IMR-90 (cell line): ENCODE results near the gene OPCML. TPM values are rescaled to one million over a fixed set of nuclear protein-coding genes. Genes with fewer than 3 reads are reported as not detected.

ENCODE experiments used
- ATAC-seq: fragments of 200-7000 bp; cut with Tn5 transposase; 2 replicates; pipeline ENCODE4 v1.9.1; 2020; ENCODE audit warnings: low read depth, mild to moderate bottlenecking, moderate library complexity
- BruUV-seq: library from RNA; stranded (reverse); fragments of 400-500 nt; replicated peaks from 2 replicates; lab custom pipeline; 2021; lab: Mats Ljungman, UMichigan
- CTCF ChIA-PET: fragments of 300-600 bp; formaldehyde crosslinking; extraction: SDS; loops from one replicate; lab custom pipeline; 2021; ENCODE audit warnings: antibody characterized with exemption; lab: Yijun Ruan, JAX
- POLR2A ChIA-PET: fragments of 300-600 bp; sonication (Branson Sonifier 250); formaldehyde crosslinking; loops from one replicate; lab custom pipeline; 2022; ENCODE audit warnings: antibody characterized with exemption; ENCODE audit not compliant: unreplicated experiment; lab: Charles Lee
- DNase-seq: peaks from one replicate; pipeline ENCODE4 v3.0.0; 2013
- H2AFZ ChIP-seq: replicated peaks from 2 replicates; pipeline ENCODE3; 2013; ENCODE audit warnings: low read length, mild to moderate bottlenecking; ENCODE audit not compliant: poor library complexity
- H2AK5ac ChIP-seq: 2 replicates; pipeline ENCODE4 v1.6.1; 2013; ENCODE audit warnings: low read depth, low read length, inconsistent platforms
- H2AK9ac ChIP-seq: replicated peaks from 2 replicates; pipeline ENCODE3; 2013; ENCODE audit warnings: mild to moderate bottlenecking, low read depth, low read length, moderate library complexity; ENCODE audit not compliant: poor library complexity
- H2BK120ac ChIP-seq: 2 replicates; pipeline ENCODE4 v1.6.1; 2013; ENCODE audit warnings: low read depth, low read length, inconsistent platforms
- H2BK15ac ChIP-seq: 3 replicates; pipeline ENCODE4 v1.6.1; 2013; ENCODE audit warnings: low read depth, low read length, inconsistent platforms
- H2BK20ac ChIP-seq: 2 replicates; pipeline ENCODE4 v1.6.1; 2013; ENCODE audit warnings: low read depth, mild to moderate bottlenecking, inconsistent platforms, low read length, moderate library complexity
- H2BK5ac ChIP-seq: 2 replicates; pipeline ENCODE4 v1.6.1; 2013; ENCODE audit warnings: mild to moderate bottlenecking, low read depth, low read length, inconsistent platforms; ENCODE audit not compliant: poor library complexity, severe bottlenecking
- H3K14ac ChIP-seq: replicated peaks from 2 replicates; pipeline ENCODE4 v1.6.1; 2013; ENCODE audit warnings: low read depth, low read length, inconsistent platforms
- H3K18ac ChIP-seq: 2 replicates; pipeline ENCODE4 v1.6.1; 2013; ENCODE audit warnings: low read depth, low read length, control low read depth
- H3K23ac ChIP-seq: 2 replicates; pipeline ENCODE4 v1.6.1; 2013; ENCODE audit warnings: low read depth, low read length, inconsistent platforms
- H3K27ac ChIP-seq: 2 replicates; pipeline ENCODE4 v1.5.1; 2013; ENCODE audit warnings: mild to moderate bottlenecking, control low read depth, low read length; ENCODE audit not compliant: insufficient read depth
- H3K27me3 ChIP-seq: 2 replicates; pipeline ENCODE4 v1.6.1; 2013; ENCODE audit warnings: low read length; ENCODE audit not compliant: control insufficient read depth, insufficient read depth
- H3K36me3 ChIP-seq: 2 replicates; pipeline ENCODE4 v1.6.1; 2013; ENCODE audit warnings: low read length, mixed read lengths; ENCODE audit not compliant: control insufficient read depth, insufficient read depth
- H3K4ac ChIP-seq: 2 replicates; pipeline ENCODE4 v1.6.1; 2013; ENCODE audit warnings: low read depth, low read length, inconsistent platforms
- H3K4me1 ChIP-seq: 2 replicates; pipeline ENCODE4 v1.6.1; 2013; ENCODE audit warnings: low read length, mixed read lengths; ENCODE audit not compliant: control insufficient read depth, insufficient read depth
- H3K4me2 ChIP-seq: 2 replicates; pipeline ENCODE4 v1.6.1; 2013; ENCODE audit warnings: low read depth, mild to moderate bottlenecking, control low read depth, low read length, moderate library complexity
- H3K4me3 ChIP-seq: 2 replicates; pipeline ENCODE4 v1.5.1; 2013; ENCODE audit warnings: low read depth, mild to moderate bottlenecking, control low read depth, low read length, moderate library complexity; ENCODE audit not compliant: insufficient read depth
- H3K56ac ChIP-seq: 2 replicates; pipeline ENCODE4 v1.6.1; 2013; ENCODE audit warnings: low read length, inconsistent platforms; ENCODE audit not compliant: insufficient read depth; ENCODE audit errors: extremely low read depth
- H3K79me1 ChIP-seq, 2 experiments: 2 replicates each; pipeline ENCODE4 v1.6.1; 2013; ENCODE audit warnings: low read length in 2 of 2, inconsistent platforms in 1 of 2, low read depth in 1 of 2
- H3K9ac ChIP-seq: 2 replicates; pipeline ENCODE4 v1.6.1; 2013; ENCODE audit warnings: low read depth, low read length, control low read depth
- H3K9me1 ChIP-seq: 2 replicates; pipeline ENCODE4 v1.6.1; 2013; ENCODE audit warnings: low read length, inconsistent platforms; ENCODE audit not compliant: insufficient read depth
- H3K9me3 ChIP-seq: 2 replicates; pipeline ENCODE4 v1.6.1; 2013; ENCODE audit warnings: low read length; ENCODE audit not compliant: control insufficient read depth, insufficient read depth
- H4K20me1 ChIP-seq: 2 replicates; pipeline ENCODE4 v1.6.1; 2013; ENCODE audit warnings: low read length, inconsistent platforms; ENCODE audit not compliant: insufficient read depth
- H4K5ac ChIP-seq: 2 replicates; pipeline ENCODE4 v1.6.1; 2013; ENCODE audit warnings: mild to moderate bottlenecking, low read depth, low read length, control low read depth
- H4K8ac ChIP-seq, 2 experiments: 2 replicates each; pipeline ENCODE4 v1.6.1; 2013; ENCODE audit warnings: low read depth in 2 of 2, low read length in 2 of 2, control low read depth in 1 of 2, inconsistent platforms in 1 of 2
- H4K91ac ChIP-seq: 2 replicates; pipeline ENCODE4 v1.6.1; 2013; ENCODE audit warnings: low read depth, low read length, inconsistent platforms; ENCODE audit not compliant: insufficient read depth
- BHLHE40 ChIP-seq: fragments of 150-350 bp; IDR thresholded peaks from 2 replicates; pipeline ENCODE4 v1.6.1; 2016; ENCODE audit warnings: mild to moderate bottlenecking, low read depth, low read length
- CTCF ChIP-seq: conservative IDR thresholded peaks from 2 replicates; pipeline ENCODE4 v1.5.1; 2012; ENCODE audit warnings: mild to moderate bottlenecking, low read depth, low read length, improper control_type of control experiment
- ELK1 ChIP-seq: fragments of 150-350 bp; IDR thresholded peaks from 2 replicates; pipeline ENCODE4 v1.6.1; 2016; ENCODE audit warnings: low read depth, mild to moderate bottlenecking, low read length, moderate library complexity, borderline replicate concordance
- WGBS, 2 experiments: methylation state at CpG; one replicate each; pipeline versions ENCODE4 v1.1.5 to v1.1.7; 2013; ENCODE audit warnings: missing lambda C conversion rate in 2 of 2; ENCODE audit not compliant: insufficient read length in 1 of 2; ENCODE audit errors: extremely low coverage in 2 of 2; 5-methylcytosine and 5-hydroxymethylcytosine counted together
- dilution Hi-C: fragments of 300-500 bp; cut with HindIII; formaldehyde crosslinking; loops from one replicate; pipeline ENCODE4 v1.14.3; 2018; ENCODE audit warnings: low sequenced_read_pairs; ENCODE audit not compliant: unreplicated experiment
- in situ Hi-C: fragments of 300-500 bp; cut with MboI; formaldehyde crosslinking; loops from 3 replicates; pipeline ENCODE4 v1.14.3; 2019; ENCODE audit warnings: low sequenced_read_pairs, inconsistent platforms, mixed read lengths
- intact Hi-C: fragments of 100-400 bp; cut with micrococcal nuclease; formaldehyde crosslinking; loops from 2 replicates; pipeline ENCODE4 v1.10.0; 2022
- polyA plus RNA-seq, 3 experiments: library from polyadenylated mRNA; depleted of rRNA; stranded (reverse); fragments of >200 nt; gene quantifications; 2 replicates each; pipeline ENCODE4 v1.2.3, GENCODE V29; 2012; ENCODE audit warnings: low replicate concordance in 1 of 3
- total RNA-seq: library from RNA; depleted of rRNA; stranded (reverse); fragments of >200 nt; gene quantifications from 2 replicates; pipeline ENCODE4 v1.2.3, GENCODE V29; 2012

Gene OPCML
- total and polyA plus RNA-seq, 2 of the 4 experiments (the other 2 are of a cell fraction), result under 0.01 to 2.6 TPM

GRCh38 chr11:133503236-133503635, 29.1 kb downstream of the OPCML start:
- no peak for ATAC-seq
- no peaks in the 10 kb centered on the region for H3K79me1 ChIP-seq
- no peaks in the 10 kb centered on the region for H3K27me3 ChIP-seq
- WGBS, 2 experiments, result no CpG with 5 or more reads among the region's 2 CpGs
- H2AFZ ChIP-seq, result no peak overlapping the region
- H3K27ac ChIP-seq, result no peak overlapping the region
- dilution Hi-C loops, result no loop called here
- H2BK15ac ChIP-seq, result no peak overlapping the region
- no peaks in the 10 kb centered on the region for H3K9me1 ChIP-seq
- H2BK20ac ChIP-seq, result no peak overlapping the region
- no peak overlapping the region for H2AK5ac ChIP-seq
- ChIA-PET CTCF (no interaction called here), POLR2A (no interaction called here)
- no TSS peak for BruUV-seq
- peaks cover 41% of the 10 kb centered on the region for H3K9me3 ChIP-seq
- H3K36me3 ChIP-seq, result no peaks in the 10 kb centered on the region
- no peak overlapping the region for H3K18ac ChIP-seq
- no peak overlapping the region for H3K4ac ChIP-seq
- no peak overlapping the region for H3K4me3 ChIP-seq
- H3K56ac ChIP-seq, result no peak overlapping the region
- no peak overlapping the region for H3K14ac ChIP-seq
- H2BK120ac ChIP-seq, result no peak overlapping the region
- TF ChIP-seq BHLHE40 (no peak), CTCF (no peak), ELK1 (no peak)
- no peak overlapping the region for H4K91ac ChIP-seq
- no peak overlapping the region for H2BK5ac ChIP-seq
- H4K8ac ChIP-seq, result no peak overlapping the region
- H3K9ac ChIP-seq, result no peak overlapping the region
- no peak for DNase-seq
- no peak overlapping the region for H3K23ac ChIP-seq
- no peak overlapping the region for H4K5ac ChIP-seq
- no peaks in the 10 kb centered on the region for H4K20me1 ChIP-seq
- H2AK9ac ChIP-seq, result no peak overlapping the region
- in situ Hi-C loops, result no loop called here
- intact Hi-C loops, result no loop called here
- H3K4me1 ChIP-seq, result no peaks in the 10 kb centered on the region
- H3K4me2 ChIP-seq, result no peak overlapping the region
